ENCODE measurements around the gene TSNAX. TPM values are rescaled to one million over a fixed set of nuclear protein-coding genes. Genes with fewer than 3 reads are reported as not detected.

The TSNAX gene
- total and polyA plus RNA-seq, 9 of the 15 experiments (the other 6 are each of a cell fraction or from before 2014, with no cell fraction given) = 33.8 to 102 (median 61.2) TPM

DNA sequence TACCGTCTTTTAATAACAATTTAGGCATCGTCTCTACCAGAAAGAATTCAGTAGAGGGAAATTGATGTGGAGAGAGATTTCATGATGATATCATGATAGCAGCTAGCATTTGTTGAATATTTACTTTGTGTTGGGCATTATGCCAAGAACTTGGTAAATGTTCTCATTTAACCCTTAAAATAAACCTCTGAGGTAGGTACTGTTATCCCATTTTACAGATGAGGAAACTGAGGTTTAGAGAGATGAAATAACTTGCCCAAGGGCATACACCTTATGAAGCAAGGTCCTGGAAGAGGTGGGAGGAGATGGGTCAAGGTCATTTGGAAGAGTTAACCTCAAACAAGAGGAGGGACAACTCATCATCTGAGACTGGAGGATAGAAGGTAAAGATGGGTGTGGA is 34.8 kb downstream of the TSNAX start:
- no peaks in the 10 kb centered on the region for H3K9me3 ChIP-seq (replicated peaks; ENCODE audit: control insufficient read depth, insufficient read depth, low read depth, low read length)
- H3K27me3 ChIP-seq (ENCODE audit: control insufficient read depth in 2 of 2, insufficient read depth in 2 of 2, low read length in 2 of 2) = no peaks in the 10 kb centered on the region
- no peaks in the 10 kb centered on the region for H3K79me2 ChIP-seq (ENCODE audit: control insufficient read depth, insufficient read depth, low read length)
- H2AFZ ChIP-seq (ENCODE audit: low read depth, low read length) = no peak overlapping the region
- H3K4me2 ChIP-seq (ENCODE audit: insufficient read depth, low read length) = no peak overlapping the region
- BruUV-seq (replicated peaks) = no TSS peak
- ATAC-seq = no peak
- peaks cover 47% of the 10 kb centered on the region for H3K36me3 ChIP-seq (ENCODE audit: control insufficient read depth, insufficient read depth, low read length)
- FAIRE-seq = peak; percentile 35
- intact Hi-C loops (cut with micrococcal nuclease) (no loop called here), in situ Hi-C loops (cut with MboI) (no loop called here)
- no peak overlapping the region for H3K9ac ChIP-seq (ENCODE audit: insufficient read depth in 1 of 2, low read depth in 2 of 2, low read length in 2 of 2)
- H3K9me1 ChIP-seq (ENCODE audit: control insufficient read depth, insufficient read depth, low read length) = no peaks in the 10 kb centered on the region
- no peaks in the 10 kb centered on the region for H3K4me1 ChIP-seq (replicated peaks in 1 of 2; ENCODE audit: control insufficient read depth in 2 of 2, insufficient read depth in 2 of 2, low read length in 2 of 2)
- CTCF ChIA-PET (ENCODE audit: low intra/inter-chr PET ratio) = no interaction called here
- no peak overlapping the region for H3K27ac ChIP-seq (ENCODE audit: extremely low read depth, low read depth, low read length)
- WGBS (ENCODE audit: insufficient coverage, low coverage, missing lambda C conversion rate) = 98% methylated on average over 2 of the region's 2 CpGs
- no peak for DNase-seq (ENCODE audit: extremely low read depth in 1 of 4, low spot score in 3 of 4)
- POLR2A ChIA-PET = no interaction called here
- H3K4me3 ChIP-seq = no peak overlapping the region
- H4K20me1 ChIP-seq (replicated peaks; ENCODE audit: control insufficient read depth, insufficient read depth, low read length) = no peaks in the 10 kb centered on the region
- TF ChIP-seq TEAD1 (CRISPR knock-in tag; IDR thresholded peaks at IDR 0.05) (no peak), ELF4 (CRISPR knock-in tag; IDR thresholded peaks at IDR 0.05) (no peak), KDM1A (IDR thresholded peaks at IDR 0.05) (peak; percentile 23 to 56; a peak in 2 of 4 replicates), ETV6 (IDR thresholded peaks at IDR 0.05; ENCODE audit: borderline replicate concordance in 1 of 2, low read depth in 2 of 2, low read length in 1 of 2) (no peak), ETV6 (CRISPR knock-in tag; IDR thresholded peaks at IDR 0.05; ENCODE audit: borderline replicate concordance) (no peak), PTBP1 (IDR thresholded peaks at IDR 0.05; ENCODE audit: low read depth, low read length) (no peak), JUND (IDR thresholded peaks at IDR 0.05; ENCODE audit: borderline replicate concordance, low read depth, low read length) (no peak), JUND (tag; IDR thresholded peaks at IDR 0.05; ENCODE audit: borderline replicate concordance, low read depth, low read length) (no peak), CC2D1A (IDR thresholded peaks at IDR 0.05) (0 out of 2 replicates have a peak, but pooled peaks have one; percentile 20), ZBTB34 (CRISPR knock-in tag; IDR thresholded peaks at IDR 0.05) (no peak), CHD7 (IDR thresholded peaks at IDR 0.05; ENCODE audit: low read depth, low read length) (no peak), ZNF778 (CRISPR knock-in tag; IDR thresholded peaks at IDR 0.05) (no peak)
